HuH-7 (cell line): ENCODE measurements around the gene TEX9.
"Not testable (repeated sequence)": the region's sequence is repeated elsewhere in the genome, so short reads cannot be mapped to it uniquely, and the experiment has no call there.

ENCODE experiments used
- DNase-seq: peaks from one replicate; pipeline ENCODE4 v3.0.0; 2011; ENCODE audit warnings: low spot score

The TEX9 gene

DNA sequence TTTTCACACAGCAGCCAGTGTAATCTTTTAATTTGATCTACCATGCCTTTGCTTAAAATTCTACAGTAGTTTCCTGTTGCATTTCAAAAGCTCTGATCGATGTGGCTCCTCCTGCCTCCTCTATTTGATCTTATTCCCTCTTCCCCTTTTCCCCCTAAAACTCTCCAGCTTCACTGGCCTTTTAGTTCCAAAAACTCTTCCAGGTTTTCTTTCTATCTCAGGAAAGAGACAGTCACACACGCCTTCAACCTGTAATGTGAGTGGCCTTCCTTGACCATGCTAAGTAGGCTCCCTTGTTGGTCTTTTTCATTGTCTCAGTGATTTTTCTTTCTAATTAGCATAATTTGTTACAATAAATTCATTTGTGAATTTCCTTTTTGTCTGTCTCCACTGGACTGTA, 985 bp downstream of the TEX9 start:
- no peak for DNase-seq

DNA sequence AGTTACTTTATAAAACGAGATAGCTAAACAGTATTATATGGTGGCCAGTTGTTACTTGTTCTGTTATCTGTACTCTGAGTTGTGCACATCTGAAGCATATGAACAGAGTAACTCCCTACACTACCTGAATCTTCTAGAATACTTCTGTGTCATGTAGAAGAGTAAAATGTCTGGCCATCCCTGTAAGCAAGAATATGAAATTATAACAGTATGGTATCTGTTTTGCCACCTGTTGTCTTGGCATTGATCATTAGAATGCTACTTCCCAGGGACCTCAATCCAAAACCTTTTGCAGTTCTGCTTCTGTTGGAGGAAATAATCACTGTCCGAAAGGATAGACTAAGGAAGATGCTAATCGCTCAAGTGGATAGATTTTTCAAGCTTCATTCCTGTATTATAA, 1.9 kb downstream of the TEX9 start:
- DNase-seq = no peak

DNA sequence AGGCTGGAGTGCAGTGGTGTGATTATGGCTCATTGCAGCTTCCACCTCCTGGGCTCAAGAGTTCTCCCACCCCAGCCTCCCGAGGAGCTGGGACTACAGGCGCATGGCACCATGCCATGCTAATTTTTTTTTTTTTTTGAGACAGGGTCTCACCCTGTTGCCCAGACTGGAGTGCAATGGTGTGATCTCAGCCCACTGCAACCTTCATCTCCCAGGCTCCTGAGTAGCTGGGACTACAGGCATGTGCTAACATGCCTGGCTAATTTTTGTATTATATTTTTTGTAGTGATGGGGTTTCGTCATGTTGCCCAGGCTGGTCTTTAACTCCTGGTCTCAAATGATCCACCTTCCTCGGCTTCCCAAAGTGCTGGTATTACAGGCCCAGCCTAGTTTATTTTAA, 4.0 kb downstream of the TEX9 start:
- DNase-seq = no peak

GRCh38 chr15:56371495-56372147, 6.4 kb downstream of the TEX9 start:
- no peak for DNase-seq

DNA sequence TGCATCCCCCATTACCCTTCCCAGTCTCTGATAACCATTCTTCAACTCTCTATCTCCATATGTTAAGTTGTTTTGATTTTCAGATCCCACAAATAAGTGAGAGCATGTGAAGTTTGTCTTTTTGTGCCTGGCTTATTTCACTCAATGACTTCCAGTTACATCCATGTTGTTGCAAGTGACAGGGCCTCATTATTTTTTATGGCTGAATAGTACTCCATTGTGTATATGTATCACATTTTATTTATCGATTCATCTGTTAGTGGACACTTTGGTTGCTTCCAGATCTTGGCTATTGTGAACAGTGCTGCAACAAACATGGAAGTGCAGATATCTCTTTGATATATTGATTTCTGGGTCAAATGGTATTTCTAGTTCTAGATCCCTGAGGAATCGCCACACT, 9.5 kb downstream of the TEX9 start:
- not testable (repeated sequence) for DNase-seq

DNA sequence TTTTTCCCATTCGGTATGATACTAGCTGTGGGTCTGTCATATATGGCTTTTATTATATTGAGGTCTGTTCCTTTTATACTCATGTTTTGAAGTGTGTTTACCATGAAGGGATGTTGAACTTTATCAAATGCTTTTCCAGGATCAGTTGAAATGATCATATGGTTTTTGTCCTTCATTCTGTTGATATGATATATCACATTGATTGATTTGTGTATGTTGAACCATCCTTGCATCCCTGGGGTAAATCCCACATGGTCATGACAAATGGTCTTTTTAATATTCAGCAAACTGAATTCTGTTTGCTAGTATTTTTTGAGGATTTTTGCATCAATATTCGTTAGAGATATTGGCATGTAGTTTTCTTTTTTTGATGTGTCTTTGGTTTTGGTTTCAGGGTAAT, 12.6 kb downstream of the TEX9 start:
- not testable (repeated sequence) for DNase-seq

DNA sequence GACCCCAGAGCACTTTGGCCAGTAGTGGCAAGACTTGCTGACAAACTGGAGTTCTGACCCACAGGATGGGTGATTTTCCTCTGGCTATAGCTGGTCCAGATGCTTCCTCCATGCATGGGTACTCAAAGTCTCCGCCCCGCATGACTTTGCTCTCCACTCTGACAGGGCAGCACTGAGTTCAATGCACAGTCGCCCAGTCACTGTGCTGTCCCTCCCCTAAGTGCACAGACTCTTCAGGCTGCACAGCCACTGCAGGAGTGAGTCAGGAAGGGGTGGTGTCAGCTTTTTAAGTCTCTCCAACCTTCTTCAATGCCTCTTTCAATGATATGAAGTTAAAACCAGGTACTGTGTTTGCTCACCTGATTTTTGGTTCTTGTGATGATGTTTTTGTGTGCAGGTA, 17.8 kb downstream of the TEX9 start:
- no peak for DNase-seq

DNA sequence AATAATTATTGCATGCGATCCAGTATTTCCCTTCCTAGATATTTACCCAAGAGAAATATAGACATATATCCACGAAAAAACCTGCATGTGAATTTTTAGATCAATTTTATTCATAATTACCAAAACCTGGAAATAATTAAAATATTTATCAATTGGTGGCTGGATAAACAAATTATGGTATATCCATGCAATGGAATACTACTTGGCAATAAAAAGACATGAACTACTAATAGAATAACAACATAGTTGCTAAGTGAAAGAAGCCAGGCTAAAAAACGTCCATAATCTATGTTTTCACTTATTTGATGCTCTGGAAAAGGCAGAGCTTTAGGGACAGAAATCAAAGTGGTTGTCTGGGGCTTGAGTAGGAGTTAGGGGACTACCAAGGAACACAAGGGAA, 20.7 kb downstream of the TEX9 start:
- no peak for DNase-seq

GRCh38 chr15:56390739-56391267, 25.6 kb downstream of the TEX9 start:
- no peak for DNase-seq

DNA sequence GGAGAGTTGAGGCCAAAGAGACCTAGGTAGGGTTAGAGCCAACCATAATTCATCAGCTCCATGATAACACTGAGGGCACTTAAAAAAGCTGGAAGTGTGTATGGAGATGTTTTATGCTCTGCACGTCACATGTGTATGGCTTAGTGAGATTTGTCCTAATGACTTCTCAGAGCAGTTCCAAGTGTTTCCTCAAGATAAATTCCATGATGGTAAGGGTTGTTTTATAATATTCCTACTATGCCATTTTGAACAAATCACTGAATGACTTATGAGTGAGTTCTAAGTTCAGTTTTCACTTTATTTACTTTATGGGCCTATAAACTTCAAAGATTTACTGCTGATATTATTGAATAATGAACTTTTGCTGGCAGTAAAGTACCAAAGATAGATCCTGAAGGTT, 28.1 kb downstream of the TEX9 start:
- DNase-seq = no peak

DNA sequence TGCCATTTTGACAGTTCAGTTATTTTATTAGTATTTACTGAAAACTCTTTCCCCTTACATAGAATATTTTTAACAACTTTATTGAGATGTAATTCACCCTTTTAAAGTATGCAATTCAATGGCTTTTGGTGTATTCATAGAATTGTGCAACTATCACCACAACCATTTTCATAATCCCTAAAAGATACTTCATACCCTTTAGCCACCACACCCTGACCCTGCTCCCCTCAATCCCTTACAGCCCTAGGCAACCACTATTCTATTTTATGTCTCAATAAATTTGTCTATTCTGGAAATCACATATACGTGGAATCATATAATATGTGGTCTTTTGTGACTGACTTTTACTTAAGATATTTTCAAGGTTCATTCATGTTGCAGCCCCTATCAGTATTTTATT, 29.7 kb downstream of the TEX9 start:
- DNase-seq = no peak

- not testable (repeated sequence) for DNase-seq
Observed at GRCh38 chr15:56397325-56397724, 32.1 kb downstream of the TEX9 start.

GRCh38 chr15:56399209-56399608, 34.0 kb downstream of the TEX9 start:
- not testable (repeated sequence) for DNase-seq

DNA sequence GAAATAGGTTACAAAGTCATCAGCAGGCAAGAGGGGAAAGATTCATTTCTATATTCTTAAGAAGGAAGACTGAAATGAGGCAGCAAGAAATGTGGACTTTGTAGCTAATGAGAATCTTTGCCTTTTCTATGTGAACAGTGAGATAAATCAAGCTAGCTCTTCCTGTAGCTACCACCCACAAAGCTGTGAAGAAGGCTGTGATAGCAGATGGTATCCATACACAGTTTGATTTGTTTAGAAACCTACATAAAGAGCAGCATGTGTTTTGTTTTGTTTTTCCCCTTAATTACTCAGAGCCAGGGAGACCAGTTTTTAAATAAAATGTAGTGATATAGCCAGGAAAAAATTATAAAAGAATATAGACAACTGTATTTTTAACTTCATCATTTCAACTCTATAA, 45.5 kb downstream of the TEX9 start:
- no peak for DNase-seq

DNA sequence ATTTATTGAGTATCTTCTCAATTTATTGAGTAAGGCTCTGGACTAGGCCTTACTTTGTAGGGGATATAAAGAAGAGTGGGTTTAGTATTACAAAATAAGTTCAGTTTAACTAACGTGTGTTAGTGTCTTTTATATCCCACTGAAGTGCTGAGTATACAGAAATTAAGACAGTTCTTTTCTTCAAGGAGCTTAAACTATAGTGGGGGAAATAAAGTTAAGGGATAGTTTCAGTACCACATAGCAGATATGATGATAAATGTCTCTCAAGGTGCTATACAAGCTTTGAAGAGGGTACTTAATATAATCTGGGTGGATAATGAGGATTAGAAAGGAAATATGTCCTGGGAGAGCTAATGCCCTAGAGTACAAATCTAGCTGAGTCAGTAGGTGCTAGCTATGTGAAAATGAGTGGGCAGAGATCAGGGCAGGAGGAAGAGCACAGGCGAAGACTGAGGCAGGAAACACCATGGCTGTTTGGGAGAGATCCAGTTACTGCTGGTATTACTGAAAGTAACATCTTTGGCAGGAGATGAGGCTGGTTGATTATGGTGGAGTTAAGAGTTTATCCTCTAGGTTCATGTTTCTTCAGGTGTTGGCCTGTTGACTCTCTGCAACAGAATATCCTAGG, 46.0 kb downstream of the TEX9 start:
- no peak for DNase-seq

GRCh38 chr15:56413114-56413733, 48.0 kb downstream of the TEX9 start:
- not testable (repeated sequence) for DNase-seq

- DNase-seq = no peak
Observed at GRCh38 chr15:56425276-56425675, 60.0 kb downstream of the TEX9 start.

GRCh38 chr15:56425976-56426375, 60.8 kb downstream of the TEX9 start:
- DNase-seq = no peak

DNA sequence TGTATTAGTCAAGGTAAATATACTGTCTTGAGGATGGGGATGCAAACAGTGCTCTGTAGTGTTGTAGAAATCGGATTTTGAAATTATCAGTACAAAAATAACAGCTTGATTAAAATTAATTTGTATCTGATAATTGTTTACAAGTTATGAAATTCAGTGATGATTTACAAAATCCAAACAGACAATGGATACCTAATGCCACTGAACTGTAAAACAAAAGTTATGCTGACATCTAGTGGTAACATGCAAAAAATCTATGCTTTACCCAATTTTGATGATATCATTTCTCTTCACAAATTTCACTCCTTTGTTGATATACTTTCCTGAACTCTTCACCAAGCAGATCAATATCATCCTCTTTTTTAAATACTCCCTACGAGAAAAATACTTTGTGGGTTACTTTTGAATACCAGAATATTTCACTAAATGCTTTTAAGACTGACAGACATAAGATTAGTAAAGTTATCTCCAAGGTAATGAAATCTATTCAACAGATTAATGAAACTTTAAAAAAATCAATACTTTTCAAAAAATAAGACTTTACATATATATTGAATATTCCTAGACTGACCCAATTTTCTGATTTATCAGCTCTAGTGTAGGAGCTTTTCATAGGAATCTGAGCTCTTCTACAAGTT, 63.7 kb downstream of the TEX9 start:
- DNase-seq = peak; percentile 8

DNA sequence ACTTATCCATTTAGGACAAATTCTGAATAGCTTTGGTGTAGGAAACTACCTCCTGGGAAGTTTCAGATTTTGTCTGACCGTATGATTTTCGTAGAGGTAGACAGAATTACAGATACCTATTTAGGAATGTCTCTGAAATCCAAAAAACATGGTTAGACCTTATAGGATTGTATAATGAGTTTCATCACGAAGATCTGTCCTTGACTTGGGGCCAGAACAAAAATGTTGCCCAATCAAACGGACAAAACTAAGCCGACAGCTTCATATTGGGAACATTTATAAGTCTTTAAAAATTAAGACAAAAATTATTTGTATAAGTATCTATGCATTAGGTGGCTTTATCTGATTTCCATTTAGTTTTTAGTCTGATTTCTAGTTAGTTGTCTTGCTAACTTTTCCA, 67.1 kb downstream of the TEX9 start:
- DNase-seq = no peak

- DNase-seq = no peak
Observed at GRCh38 chr15:56440214-56440770, 75.1 kb downstream of the TEX9 start.

DNA sequence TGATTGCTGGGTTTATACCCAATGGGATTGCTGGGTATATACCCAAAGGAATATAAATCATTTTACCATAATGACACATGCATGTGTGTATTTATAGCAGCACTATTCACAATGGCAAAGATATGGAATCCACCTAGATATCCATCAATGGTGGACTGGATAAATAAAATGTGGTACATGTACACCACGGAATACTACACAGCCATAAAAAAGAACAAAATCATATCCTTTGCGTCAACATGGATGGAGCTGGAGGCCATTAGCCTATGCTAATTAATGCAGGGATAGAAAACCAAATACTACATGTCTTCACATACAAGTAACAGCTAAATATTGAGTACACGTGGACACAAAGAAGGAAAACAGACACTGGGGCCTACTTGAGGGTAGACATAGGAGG, 77.1 kb downstream of the TEX9 start:
- no peak for DNase-seq

- DNase-seq = no peak
Observed at GRCh38 chr15:56445746-56446145, 80.5 kb downstream of the TEX9 start.
